PC-3 (cell line): Measurements from ENCODE around the gene COL4A5. TPM values are rescaled to one million over a fixed set of nuclear protein-coding genes. Genes with fewer than 3 reads are reported as not detected.

Source experiments
- ATAC-seq: fragments of 200-7000 bp; cut with Tn5 transposase; 2 replicates; pipeline ENCODE4 v1.9.1; 2020; ENCODE audit warnings: mild to moderate bottlenecking, moderate library complexity
- BruUV-seq: library from RNA; stranded (reverse); fragments of 400-500 nt; replicated peaks from 2 replicates; lab custom pipeline; 2021; lab: Mats Ljungman, UMichigan
- CTCF ChIA-PET: fragments of 300-600 bp; sonication (Branson Sonifier 250); formaldehyde crosslinking; loops from one replicate; lab custom pipeline; 2022; ENCODE audit warnings: antibody characterized with exemption; lab: Charles Lee
- POLR2A ChIA-PET: fragments of 300-600 bp; sonication (Branson Sonifier 250); formaldehyde crosslinking; loops from one replicate; lab custom pipeline; 2022; ENCODE audit warnings: antibody characterized with exemption; ENCODE audit not compliant: unreplicated experiment; lab: Charles Lee
- DNase-seq: peaks from one replicate; pipeline ENCODE4 v3.0.0-alpha.2; 2015
- H2AFZ ChIP-seq: fragments of 300-600 bp; sonication (generic); 2 replicates; pipeline ENCODE4 v1.6.0; 2016; ENCODE audit warnings: antibody characterized with exemption, low read length
- H3F3A ChIP-seq: fragments of 300-600 bp; sonication (generic); one replicate; pipeline ENCODE4 v1.6.0; 2017; ENCODE audit warnings: antibody characterized with exemption, low read length, control low read depth, mild to moderate bottlenecking; ENCODE audit not compliant: unreplicated experiment
- H3K27ac ChIP-seq: fragments of 300-600 bp; sonication (generic); 2 replicates; pipeline ENCODE4 v1.5.1; 2016; ENCODE audit warnings: mild to moderate bottlenecking, low read length
- H3K27me3 ChIP-seq: fragments of 300-600 bp; sonication (generic); 2 replicates; pipeline ENCODE4 v1.6.1; 2016; ENCODE audit warnings: low read length, mixed read lengths
- H3K36me3 ChIP-seq: fragments of 300-600 bp; sonication (generic); 2 replicates; pipeline ENCODE4 v1.6.1; 2016; ENCODE audit warnings: low read depth, mixed run types, low read length, mixed read lengths
- H3K4me1 ChIP-seq: fragments of 300-600 bp; sonication (generic); 2 replicates; pipeline ENCODE4 v1.5.1; 2016; ENCODE audit warnings: low read length; ENCODE audit not compliant: insufficient read depth
- H3K4me2 ChIP-seq: fragments of 300-600 bp; sonication (generic); 2 replicates; pipeline ENCODE4 v1.6.0; 2016; ENCODE audit warnings: low read length
- H3K4me3 ChIP-seq: fragments of 300-600 bp; sonication (generic); 2 replicates; pipeline ENCODE4 v1.5.1; 2016; ENCODE audit warnings: mild to moderate bottlenecking, low read length, mixed read lengths
- H3K79me2 ChIP-seq: fragments of 300-600 bp; sonication (generic); 2 replicates; pipeline ENCODE4 v1.6.1; 2017; ENCODE audit warnings: low read length, mixed read lengths
- H3K9ac ChIP-seq: fragments of 300-600 bp; sonication (generic); 2 replicates; pipeline ENCODE4 v1.6.0; 2016; ENCODE audit warnings: mild to moderate bottlenecking, low read length
- H3K9me2 ChIP-seq: fragments of 300-600 bp; sonication (generic); replicated peaks from 2 replicates; pipeline ENCODE4 v1.6.1; 2016; ENCODE audit warnings: mixed run types, low read length, mixed read lengths
- H3K9me3 ChIP-seq: fragments of 300-600 bp; sonication (generic); 2 replicates; pipeline ENCODE4 v1.6.1; 2016; ENCODE audit warnings: low read length, mixed read lengths
- H4K20me1 ChIP-seq: fragments of 300-600 bp; sonication (generic); 2 replicates; pipeline ENCODE4 v1.6.1; 2016; ENCODE audit warnings: low read length, mixed read lengths
- EZH2 ChIP-seq: fragments of 300-600 bp; sonication (generic); IDR thresholded peaks from one replicate; pipeline ENCODE4 v1.6.1; 2017; ENCODE audit warnings: antibody characterized with exemption, mild to moderate bottlenecking, low read length; ENCODE audit not compliant: unreplicated experiment
- EZH2phosphoT487 ChIP-seq: fragments of 300-600 bp; sonication (generic); IDR thresholded peaks from 2 replicates; pipeline ENCODE4 v1.6.1; 2018; ENCODE audit warnings: mild to moderate bottlenecking, antibody characterized with exemption, low read length, borderline replicate concordance
- intact Hi-C: fragments of 100-400 bp; cut with micrococcal nuclease; formaldehyde crosslinking; loops from 2 replicates; pipeline ENCODE4 v1.9.0; 2023
- total RNA-seq: library from RNA; depleted of rRNA; stranded (reverse); fragments of >200 nt; gene quantifications from 2 replicates; pipeline ENCODE4 v1.2.3, GENCODE V29; 2014
- TF ChIP-seq, protein P1 (sequence below): fragments of 300-600 bp; sonication (generic); conservative IDR thresholded peaks from 2 replicates; pipeline ENCODE4 v1.5.1; 2017; ENCODE audit warnings: antibody characterized with exemption, low read depth, mild to moderate bottlenecking, low read length

Gene COL4A5
- total RNA-seq, 1 experiment from 2014 or later = 30.0 TPM

GRCh38 chrX:108558217-108558616 is 118.6 kb downstream of the COL4A5 start:
- DNase-seq (no peak), ATAC-seq (no peak)
- Histone ChIP-seq H3K27ac (no peak overlapping the region), H3K9ac (no peak overlapping the region), H3K9me3 (no peaks in the 10 kb centered on the region), H3K9me2 (no peaks in the 10 kb centered on the region), H2AFZ (no peak overlapping the region), H3K4me2 (no peak overlapping the region), H3K36me3 (peaks cover 16% of the 10 kb centered on the region), H3K4me1 (peaks cover 6% of the 10 kb centered on the region), H3K79me2 (no peaks in the 10 kb centered on the region), H4K20me1 (no peaks in the 10 kb centered on the region), H3F3A (no peaks in the 10 kb centered on the region), H3K4me3 (no peak overlapping the region), H3K27me3 (no peaks in the 10 kb centered on the region)
- TF ChIP-seq EZH2 (no peak), EZH2phosphoT487 (no peak)
- TF ChIP-seq, protein P1, sequence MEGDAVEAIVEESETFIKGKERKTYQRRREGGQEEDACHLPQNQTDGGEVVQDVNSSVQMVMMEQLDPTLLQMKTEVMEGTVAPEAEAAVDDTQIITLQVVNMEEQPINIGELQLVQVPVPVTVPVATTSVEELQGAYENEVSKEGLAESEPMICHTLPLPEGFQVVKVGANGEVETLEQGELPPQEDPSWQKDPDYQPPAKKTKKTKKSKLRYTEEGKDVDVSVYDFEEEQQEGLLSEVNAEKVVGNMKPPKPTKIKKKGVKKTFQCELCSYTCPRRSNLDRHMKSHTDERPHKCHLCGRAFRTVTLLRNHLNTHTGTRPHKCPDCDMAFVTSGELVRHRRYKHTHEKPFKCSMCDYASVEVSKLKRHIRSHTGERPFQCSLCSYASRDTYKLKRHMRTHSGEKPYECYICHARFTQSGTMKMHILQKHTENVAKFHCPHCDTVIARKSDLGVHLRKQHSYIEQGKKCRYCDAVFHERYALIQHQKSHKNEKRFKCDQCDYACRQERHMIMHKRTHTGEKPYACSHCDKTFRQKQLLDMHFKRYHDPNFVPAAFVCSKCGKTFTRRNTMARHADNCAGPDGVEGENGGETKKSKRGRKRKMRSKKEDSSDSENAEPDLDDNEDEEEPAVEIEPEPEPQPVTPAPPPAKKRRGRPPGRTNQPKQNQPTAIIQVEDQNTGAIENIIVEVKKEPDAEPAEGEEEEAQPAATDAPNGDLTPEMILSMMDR = no peak
- no TSS peak for BruUV-seq
- ChIA-PET POLR2A (no interaction called here), CTCF (no interaction called here)
- intact Hi-C loops = no loop called here

DNA sequence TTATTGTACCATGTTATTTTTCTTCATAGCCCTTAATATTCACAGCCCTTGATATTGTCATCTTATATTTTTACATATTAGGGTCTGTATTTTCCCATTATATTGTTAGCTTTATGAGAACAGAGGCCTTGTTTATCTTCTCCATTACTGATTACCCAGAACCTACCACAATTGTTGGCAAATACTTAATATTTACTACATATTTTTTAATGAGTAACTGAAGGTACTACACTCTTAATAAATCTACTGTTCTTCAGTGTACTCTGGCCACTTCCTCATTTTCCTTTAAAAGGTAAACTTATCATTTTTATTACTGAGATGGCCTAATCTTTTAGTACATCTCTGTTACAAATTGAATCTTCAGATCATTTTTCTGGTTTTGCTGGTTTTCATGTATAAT is 133.5 kb downstream of the COL4A5 start:
- no peaks in the 10 kb centered on the region for H3K36me3 ChIP-seq
- no TSS peak for BruUV-seq
- intact Hi-C loops = no loop called here
- H3K9me2 ChIP-seq = no peaks in the 10 kb centered on the region
- TF ChIP-seq EZH2 (no peak), EZH2phosphoT487 (no peak)
- TF ChIP-seq, protein P1 = no peak
- DNase-seq (no peak), ATAC-seq (no peak)
- no peak overlapping the region for H3K4me2 ChIP-seq
- H4K20me1 ChIP-seq = no peaks in the 10 kb centered on the region
- H3K79me2 ChIP-seq = no peaks in the 10 kb centered on the region
- no peaks in the 10 kb centered on the region for H3F3A ChIP-seq
- CTCF ChIA-PET = no interaction called here
- H3K27ac ChIP-seq = no peak overlapping the region
- H2AFZ ChIP-seq = no peak overlapping the region
- H3K27me3 ChIP-seq = no peaks in the 10 kb centered on the region
- no peaks in the 10 kb centered on the region for H3K4me1 ChIP-seq
- POLR2A ChIA-PET = no interaction called here
- no peak overlapping the region for H3K4me3 ChIP-seq
- H3K9ac ChIP-seq = no peak overlapping the region
- H3K9me3 ChIP-seq = no peaks in the 10 kb centered on the region

GRCh38 chrX:108582151-108582550 is 142.5 kb downstream of the COL4A5 start:
- intact Hi-C loops = no loop called here
- no peak overlapping the region for H2AFZ ChIP-seq
- ATAC-seq (no peak), DNase-seq (no peak)
- H3K9me2 ChIP-seq = no peaks in the 10 kb centered on the region
- H3K9ac ChIP-seq = no peak overlapping the region
- H3K27me3 ChIP-seq = no peaks in the 10 kb centered on the region
- H3F3A ChIP-seq = no peaks in the 10 kb centered on the region
- no peaks in the 10 kb centered on the region for H3K9me3 ChIP-seq
- TF ChIP-seq EZH2phosphoT487 (no peak), EZH2 (no peak)
- TF ChIP-seq, protein P1 = no peak
- no peaks in the 10 kb centered on the region; the same call in 1 of the 2 replicates for H3K36me3 ChIP-seq
- no peaks in the 10 kb centered on the region for H3K4me1 ChIP-seq
- no peak overlapping the region for H3K27ac ChIP-seq
- H3K4me3 ChIP-seq = no peak overlapping the region
- no peaks in the 10 kb centered on the region for H4K20me1 ChIP-seq
- POLR2A ChIA-PET = no interaction called here
- H3K79me2 ChIP-seq = no peaks in the 10 kb centered on the region
- no TSS peak for BruUV-seq
- CTCF ChIA-PET = no interaction called here
- H3K4me2 ChIP-seq = no peak overlapping the region
